22Rv1 (cell line): Measurements from ENCODE around the gene IMPG2.

Source experiments
- H3K27ac ChIP-seq: fragments of 450-650 bp; 2 replicates; pipeline ENCODE4 v1.5.1; 2017
- ZFX ChIP-seq: fragments of 450-650 bp; IDR thresholded peaks from 2 replicates; pipeline ENCODE4 v1.6.1; 2017; ENCODE audit warnings: antibody characterized with exemption, borderline replicate concordance
- TF ChIP-seq, protein P1 (sequence below): fragments of 450-650 bp; IDR thresholded peaks from 2 replicates; pipeline ENCODE4 v1.5.1; 2017; ENCODE audit warnings: mild to moderate bottlenecking

IMPG2 gene

DNA sequence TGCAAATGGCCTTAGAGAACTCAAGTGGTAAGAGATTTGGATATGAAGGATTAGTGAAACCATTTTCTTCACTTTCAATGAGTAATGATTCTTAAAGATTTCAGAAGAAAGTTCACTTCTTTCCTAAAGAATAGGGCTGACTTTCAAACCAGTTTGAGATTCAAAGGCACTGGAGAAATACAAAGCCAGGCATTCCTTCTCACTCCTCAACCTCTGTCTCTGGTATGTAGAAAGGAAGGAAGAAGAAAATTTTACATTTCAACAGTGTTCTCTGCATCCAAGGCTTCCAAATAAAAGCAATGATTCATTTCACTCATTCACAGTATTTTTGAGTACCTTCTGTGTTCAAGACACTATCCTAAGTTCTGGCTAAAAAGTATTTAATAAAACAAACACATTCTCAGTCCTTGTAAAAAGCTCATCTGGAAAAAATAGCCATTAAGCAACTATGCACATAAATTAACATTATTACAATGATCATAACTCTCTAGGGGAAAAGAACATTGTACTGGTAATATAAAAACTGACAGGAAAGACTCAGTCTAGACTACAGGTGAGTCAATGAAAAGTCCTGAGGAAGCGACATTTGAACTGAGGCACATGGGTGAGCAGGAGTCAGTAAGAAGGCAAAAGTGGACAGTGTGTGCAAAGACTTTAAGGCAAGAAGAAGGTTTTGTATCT is 79.5 kb downstream of the IMPG2 start:
- no peak for TF ChIP-seq ZFX
- TF ChIP-seq, protein P1, sequence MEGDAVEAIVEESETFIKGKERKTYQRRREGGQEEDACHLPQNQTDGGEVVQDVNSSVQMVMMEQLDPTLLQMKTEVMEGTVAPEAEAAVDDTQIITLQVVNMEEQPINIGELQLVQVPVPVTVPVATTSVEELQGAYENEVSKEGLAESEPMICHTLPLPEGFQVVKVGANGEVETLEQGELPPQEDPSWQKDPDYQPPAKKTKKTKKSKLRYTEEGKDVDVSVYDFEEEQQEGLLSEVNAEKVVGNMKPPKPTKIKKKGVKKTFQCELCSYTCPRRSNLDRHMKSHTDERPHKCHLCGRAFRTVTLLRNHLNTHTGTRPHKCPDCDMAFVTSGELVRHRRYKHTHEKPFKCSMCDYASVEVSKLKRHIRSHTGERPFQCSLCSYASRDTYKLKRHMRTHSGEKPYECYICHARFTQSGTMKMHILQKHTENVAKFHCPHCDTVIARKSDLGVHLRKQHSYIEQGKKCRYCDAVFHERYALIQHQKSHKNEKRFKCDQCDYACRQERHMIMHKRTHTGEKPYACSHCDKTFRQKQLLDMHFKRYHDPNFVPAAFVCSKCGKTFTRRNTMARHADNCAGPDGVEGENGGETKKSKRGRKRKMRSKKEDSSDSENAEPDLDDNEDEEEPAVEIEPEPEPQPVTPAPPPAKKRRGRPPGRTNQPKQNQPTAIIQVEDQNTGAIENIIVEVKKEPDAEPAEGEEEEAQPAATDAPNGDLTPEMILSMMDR = no peak

DNA sequence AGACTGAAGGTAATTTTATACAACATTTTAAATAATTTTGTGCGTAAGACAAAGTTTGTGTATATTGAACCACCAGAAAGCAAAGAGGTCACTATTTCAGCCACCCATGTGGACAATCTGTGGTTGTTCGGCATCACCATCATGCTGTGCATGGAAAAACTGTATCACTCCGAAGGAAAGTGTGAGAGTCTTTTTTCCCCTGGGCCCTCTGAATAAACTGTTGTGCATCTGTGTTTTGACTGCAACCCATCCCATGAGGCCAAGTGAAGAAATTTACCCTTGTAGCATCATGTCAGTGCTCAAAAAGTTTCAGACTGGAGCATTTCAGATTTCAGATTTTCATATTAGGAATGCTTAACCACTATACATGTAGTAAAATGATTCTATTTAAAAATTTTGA is 85.3 kb downstream of the IMPG2 start:
- no peak for TF ChIP-seq ZFX
- TF ChIP-seq, protein P1 = no peak
- no peak overlapping the region for H3K27ac ChIP-seq

More for the DNA sequence above, 79.5 kb downstream of the IMPG2 start:
- no peak overlapping the region for H3K27ac ChIP-seq

DNA sequence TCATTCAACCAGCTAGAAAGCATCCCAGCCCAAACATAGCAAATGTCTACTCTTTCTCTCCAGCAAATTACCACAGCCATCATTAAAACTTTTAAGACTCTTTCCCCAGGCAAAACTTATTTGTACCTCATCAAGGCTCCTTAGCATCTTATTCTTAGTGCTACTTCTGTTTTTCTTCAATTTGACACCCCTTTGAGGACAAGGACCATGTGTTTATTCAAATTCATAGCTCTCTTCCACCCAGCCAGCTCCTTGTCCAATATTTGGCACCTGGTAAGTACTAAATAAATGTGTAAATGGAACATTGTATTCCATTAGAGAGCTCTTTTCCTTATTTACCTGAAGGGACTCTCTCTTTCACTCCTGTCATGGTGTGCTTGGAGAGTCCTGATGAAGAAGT is 89.8 kb downstream of the IMPG2 start:
- no peak for TF ChIP-seq ZFX
- TF ChIP-seq, protein P1 = no peak
- H3K27ac ChIP-seq = no peak overlapping the region

DNA sequence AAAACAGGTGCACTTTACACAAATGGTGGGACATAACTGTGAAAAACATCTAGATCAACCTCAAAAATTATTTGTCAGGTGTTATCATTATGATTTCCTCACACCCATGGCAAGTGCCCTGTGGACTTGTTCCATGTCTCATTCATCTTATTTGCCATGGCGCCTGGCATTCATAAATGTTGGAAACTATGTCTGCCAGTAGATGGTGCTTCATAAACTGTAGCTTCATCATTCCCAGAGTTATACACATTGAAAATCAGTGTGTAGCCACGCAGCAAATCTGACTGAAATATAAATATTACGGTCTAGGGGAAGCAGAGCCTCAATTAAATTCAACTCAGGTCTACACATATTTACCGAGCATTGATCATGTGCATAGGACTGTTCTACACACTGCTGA is 90.7 kb downstream of the IMPG2 start:
- TF ChIP-seq ZFX = no peak
- TF ChIP-seq, protein P1 = peak; percentile 39
- H3K27ac ChIP-seq = no peak overlapping the region

DNA sequence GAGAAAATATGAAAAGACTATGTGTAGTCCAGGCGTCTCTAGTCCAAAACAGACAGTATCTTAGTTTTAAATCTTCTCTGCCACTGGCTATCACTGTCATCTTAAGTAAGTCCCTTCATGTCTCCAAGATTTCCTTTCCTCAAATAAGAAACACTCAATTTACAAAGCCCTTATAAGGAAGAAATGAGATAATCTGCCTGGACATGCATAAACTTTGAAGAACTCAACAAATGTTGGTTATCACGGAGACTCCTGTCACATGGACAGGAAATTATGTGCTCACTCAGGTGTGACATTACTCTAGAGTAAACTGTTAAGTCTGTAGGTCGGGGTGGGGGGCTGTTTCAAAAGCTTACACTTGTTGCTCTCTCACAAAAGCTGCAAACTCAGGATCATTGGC is 91.9 kb downstream of the IMPG2 start:
- no peak overlapping the region for H3K27ac ChIP-seq
- no peak for TF ChIP-seq ZFX
- TF ChIP-seq, protein P1 = no peak

DNA sequence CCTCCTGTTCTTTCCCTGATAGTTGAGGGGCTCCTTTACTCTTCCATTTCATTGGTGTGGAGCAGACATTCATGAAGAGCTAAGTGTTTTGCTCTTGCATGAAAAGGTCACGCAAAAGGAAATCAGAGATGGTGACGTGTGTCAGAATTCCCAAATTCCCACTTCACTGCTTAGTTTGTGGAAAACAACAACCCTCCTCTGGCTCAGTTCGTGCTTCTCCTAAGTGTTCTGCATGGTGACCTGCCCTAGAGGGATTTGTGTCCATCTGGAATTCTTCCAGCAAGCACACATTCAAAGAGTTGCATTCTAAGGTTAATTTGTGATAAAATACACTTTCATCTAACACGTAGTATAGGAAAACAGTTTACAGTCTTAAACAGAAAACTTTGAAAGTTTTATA is 95.6 kb downstream of the IMPG2 start:
- no peak overlapping the region for H3K27ac ChIP-seq
- TF ChIP-seq ZFX = no peak
- TF ChIP-seq, protein P1 = no peak

DNA sequence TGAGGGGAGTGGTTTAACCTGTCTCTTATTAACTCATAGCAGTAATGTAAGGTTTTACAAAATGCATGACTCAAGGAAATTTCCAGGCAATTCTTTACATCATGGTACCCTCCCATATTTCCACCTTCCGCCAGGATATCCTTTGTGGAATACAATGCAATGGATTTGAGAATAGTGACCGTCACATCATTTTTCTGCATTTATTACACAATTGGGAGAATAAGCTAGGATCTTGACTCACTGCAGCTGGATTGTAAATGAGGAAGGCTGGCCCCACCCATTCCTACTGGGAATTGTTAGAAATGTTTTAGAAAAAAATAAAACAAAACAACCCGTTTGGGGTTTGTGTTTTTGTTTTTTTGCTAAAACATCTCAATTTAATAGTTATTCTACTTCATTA is 97.4 kb downstream of the IMPG2 start:
- TF ChIP-seq ZFX = no peak
- TF ChIP-seq, protein P1 = no peak
- H3K27ac ChIP-seq = no peak overlapping the region
